HEK293 (cell line): ENCODE data around the gene PTGES3L.
A peak's percentile ranks its signal among the peaks of the same experiment; 100 is the strongest.

ENCODE experiments used
- CTCF ChIA-PET: fragments of 350-600 bp; formaldehyde crosslinking; extraction: SDS; loops from one replicate; lab custom pipeline; 2021; ENCODE audit warnings: antibody characterized with exemption; lab: Yijun Ruan, JAX
- POLR2A ChIA-PET: fragments of 300-600 bp; formaldehyde crosslinking; extraction: SDS; loops from one replicate; lab custom pipeline; 2020; ENCODE audit warnings: antibody characterized with exemption, inconsistent platforms; lab: Yijun Ruan, JAX
- H3K27ac ChIP-seq: fragments of 200-500 bp; sonication (Bioruptor generic); 2 replicates; pipeline ENCODE4 v1.5.1; 2014; ENCODE audit warnings: low read depth, low read length, control low read depth, inconsistent platforms; ENCODE audit errors: extremely low read depth
- H3K36me3 ChIP-seq, 2 experiments: fragments of 200-500 bp in 1 of 2; sonication (Bioruptor generic) in 1 of 2; 1 replicate in 1 of 2; 2 replicates in 1 of 2; pipeline ENCODE4 v1.5.1; 2014 to 2017; ENCODE audit warnings: inconsistent platforms in 2 of 2, low read length in 2 of 2; ENCODE audit not compliant: control insufficient read depth in 2 of 2, insufficient read depth in 1 of 2
- H3K4me1 ChIP-seq: fragments of 200-500 bp; sonication (Bioruptor generic); 2 replicates; pipeline ENCODE4 v1.5.1; 2014; ENCODE audit warnings: mild to moderate bottlenecking, low read length, inconsistent platforms; ENCODE audit not compliant: control insufficient read depth, insufficient read depth
- H3K4me3 ChIP-seq: 2 replicates; pipeline ENCODE4 v1.5.1; 2011; ENCODE audit warnings: low read depth, mild to moderate bottlenecking, control low read depth, low read length, moderate library complexity
- H3K9me3 ChIP-seq: fragments of 200-500 bp; sonication (Bioruptor generic); 2 replicates; pipeline ENCODE4 v1.5.1; 2014; ENCODE audit warnings: low read depth, low read length, inconsistent platforms; ENCODE audit not compliant: control insufficient read depth, insufficient read depth
- HOXD13 ChIP-seq: sonication (generic); formaldehyde crosslinking; IDR thresholded peaks from 2 replicates; pipeline ENCODE4 v1.8.0; 2022; ENCODE audit warnings: missing genetic modification reagents, borderline replicate concordance
- IKZF3 ChIP-seq: fragments of 450-650 bp; IDR thresholded peaks from 2 replicates; pipeline ENCODE4 v1.5.0; 2018; ENCODE audit warnings: missing biosample characterization, mild to moderate bottlenecking, missing genetic modification characterization, moderate library complexity
- KLF8 ChIP-seq: fragments of 450-650 bp; formaldehyde crosslinking; IDR thresholded peaks from 2 replicates; pipeline ENCODE4 v1.5.1; 2016; ENCODE audit warnings: missing biosample characterization, missing genetic modification characterization
- SCRT2 ChIP-seq: fragments of 450-650 bp; formaldehyde crosslinking; IDR thresholded peaks from 2 replicates; pipeline ENCODE4 v1.5.1; 2016; ENCODE audit warnings: missing biosample characterization, missing genetic modification characterization
- SP3 ChIP-seq: fragments of 450-650 bp; formaldehyde crosslinking; IDR thresholded peaks from 2 replicates; pipeline ENCODE4 v1.5.1; 2016; ENCODE audit warnings: missing biosample characterization, missing genetic modification characterization
- SP7 ChIP-seq: fragments of 450-650 bp; formaldehyde crosslinking; IDR thresholded peaks from 2 replicates; pipeline ENCODE4 v1.5.1; 2016; ENCODE audit warnings: missing biosample characterization, missing genetic modification characterization
- ZFP37 ChIP-seq: fragments of 450-650 bp; formaldehyde crosslinking; IDR thresholded peaks from 2 replicates; pipeline ENCODE4 v1.5.1; 2016; ENCODE audit warnings: missing biosample characterization, missing genetic modification characterization
- ZFP69B ChIP-seq: fragments of 450-650 bp; formaldehyde crosslinking; IDR thresholded peaks from 2 replicates; pipeline ENCODE4 v1.5.1; 2016; ENCODE audit warnings: missing biosample characterization, missing genetic modification characterization
- ZNF121 ChIP-seq: fragments of 450-650 bp; formaldehyde crosslinking; IDR thresholded peaks from 2 replicates; pipeline ENCODE4 v1.5.1; 2016; ENCODE audit warnings: missing biosample characterization, missing genetic modification characterization
- ZNF311 ChIP-seq: fragments of 450-650 bp; formaldehyde crosslinking; IDR thresholded peaks from 2 replicates; pipeline ENCODE4 v1.5.1; 2017; ENCODE audit warnings: missing biosample characterization, missing genetic modification characterization, borderline replicate concordance
- ZNF433 ChIP-seq: fragments of 450-650 bp; formaldehyde crosslinking; IDR thresholded peaks from 2 replicates; pipeline ENCODE4 v1.5.1; 2016; ENCODE audit warnings: missing biosample characterization, missing genetic modification characterization, low read depth
- ZNF510 ChIP-seq: fragments of 450-650 bp; formaldehyde crosslinking; IDR thresholded peaks from 2 replicates; pipeline ENCODE4 v1.5.1; 2018; ENCODE audit warnings: mild to moderate bottlenecking, missing genetic modification characterization, missing biosample characterization; ENCODE audit not compliant: insufficient replicate concordance
- ZNF585B ChIP-seq: fragments of 450-650 bp; formaldehyde crosslinking; IDR thresholded peaks from 2 replicates; pipeline ENCODE4 v1.5.1; 2016; ENCODE audit warnings: missing biosample characterization, missing genetic modification characterization
- ZNF610 ChIP-seq: fragments of 450-650 bp; formaldehyde crosslinking; IDR thresholded peaks from 2 replicates; pipeline ENCODE4 v1.5.1; 2016; ENCODE audit warnings: missing biosample characterization, missing genetic modification characterization, borderline replicate concordance
- ZNF623 ChIP-seq: fragments of 450-650 bp; formaldehyde crosslinking; IDR thresholded peaks from 2 replicates; pipeline ENCODE4 v1.5.1; 2016; ENCODE audit warnings: missing biosample characterization, missing genetic modification characterization
- ZNF654 ChIP-seq: fragments of 450-650 bp; formaldehyde crosslinking; IDR thresholded peaks from 2 replicates; pipeline ENCODE4 v1.5.1; 2016; ENCODE audit warnings: low read depth, missing biosample characterization, missing genetic modification characterization
- ZNF76 ChIP-seq: fragments of 450-650 bp; formaldehyde crosslinking; IDR thresholded peaks from 2 replicates; pipeline ENCODE4; 2016; ENCODE audit warnings: low read depth, missing biosample characterization, missing genetic modification characterization, borderline replicate concordance
- ZNF777 ChIP-seq: fragments of 450-650 bp; formaldehyde crosslinking; IDR thresholded peaks from 2 replicates; pipeline ENCODE4 v1.5.1; 2017; ENCODE audit warnings: missing biosample characterization, missing genetic modification characterization, borderline replicate concordance
- ZNF785 ChIP-seq: fragments of 450-650 bp; formaldehyde crosslinking; IDR thresholded peaks from 2 replicates; pipeline ENCODE4 v1.5.1; 2016; ENCODE audit warnings: missing biosample characterization, missing genetic modification characterization
- ZNF792 ChIP-seq: fragments of 450-650 bp; formaldehyde crosslinking; IDR thresholded peaks from 2 replicates; pipeline ENCODE4 v1.5.1; 2016; ENCODE audit warnings: missing biosample characterization, missing genetic modification characterization
- ZSCAN16 ChIP-seq: fragments of 450-650 bp; formaldehyde crosslinking; IDR thresholded peaks from 2 replicates; pipeline ENCODE4 v1.5.1; 2016; ENCODE audit warnings: missing biosample characterization, missing genetic modification characterization
- ZSCAN30 ChIP-seq: fragments of 450-650 bp; IDR thresholded peaks from 2 replicates; pipeline ENCODE4 v1.5.1; 2018; ENCODE audit warnings: missing biosample characterization, mild to moderate bottlenecking, missing genetic modification characterization, moderate library complexity
- TF ChIP-seq, protein P1 (sequence below): fragments of 450-650 bp; formaldehyde crosslinking; IDR thresholded peaks from 2 replicates; pipeline ENCODE4 v1.5.1; 2017; ENCODE audit warnings: missing biosample characterization, mild to moderate bottlenecking, missing genetic modification characterization, moderate library complexity
- TF ChIP-seq, protein P2 (sequence below): fragments of 450-650 bp; formaldehyde crosslinking; IDR thresholded peaks from 2 replicates; pipeline ENCODE4 v1.5.1; 2017; ENCODE audit warnings: missing biosample characterization, missing genetic modification characterization
- TF ChIP-seq, protein P3 (sequence below): fragments of 450-650 bp; formaldehyde crosslinking; IDR thresholded peaks from 2 replicates; pipeline ENCODE4 v1.5.1; 2016; ENCODE audit warnings: missing biosample characterization, missing genetic modification characterization, borderline replicate concordance
- TF ChIP-seq, protein P4 (sequence below): fragments of 450-650 bp; formaldehyde crosslinking; IDR thresholded peaks from 2 replicates; pipeline ENCODE4 v1.5.1; 2016; ENCODE audit warnings: missing biosample characterization, missing genetic modification characterization

The PTGES3L gene

DNA sequence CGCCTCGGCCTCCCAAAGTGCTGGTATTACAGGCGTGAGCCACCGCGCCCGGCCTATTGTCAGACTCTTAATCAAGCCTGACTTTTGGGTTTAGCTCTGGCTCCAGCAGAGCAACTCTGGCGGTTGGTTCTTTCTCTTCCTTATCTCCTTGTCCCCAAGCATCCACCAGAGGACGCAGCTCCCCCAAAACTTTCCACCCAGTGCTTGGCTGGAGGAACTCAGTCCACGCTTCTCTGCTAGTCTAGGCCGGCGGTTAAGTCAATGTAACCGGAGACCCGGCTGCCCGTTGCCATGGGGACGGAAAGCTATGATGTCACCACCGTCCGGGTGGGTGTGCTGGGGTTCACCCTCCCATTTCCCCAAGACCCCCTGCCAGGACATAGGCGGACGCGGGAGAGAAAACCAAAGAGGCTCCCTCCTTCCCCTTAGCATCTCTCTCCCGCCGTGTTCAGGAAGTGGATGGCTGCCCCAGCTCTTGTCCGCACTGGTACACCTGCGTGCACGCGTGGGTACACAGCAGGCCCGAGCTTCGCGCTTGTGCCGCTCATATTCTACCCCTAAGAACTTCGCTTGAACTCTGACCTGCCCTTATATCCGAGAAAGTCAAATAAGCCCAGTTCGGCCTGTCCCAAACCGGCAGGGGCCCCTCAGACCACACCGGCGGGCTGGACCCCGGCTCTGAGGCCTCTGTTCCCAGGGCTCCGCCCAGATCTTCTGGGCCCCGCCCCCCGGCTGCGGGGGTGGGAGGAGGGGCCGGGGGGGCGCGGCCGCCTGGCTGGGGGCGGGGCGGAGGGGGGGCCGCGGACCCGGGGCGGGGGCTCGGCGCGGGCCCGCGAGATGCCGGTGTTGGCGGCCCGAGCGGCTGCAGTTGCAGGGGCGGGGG is 44.8 kb upstream of the PTGES3L start, which contains the start of gene RND2:
Gene RND2, plus strand, starts transcription at position 825 of the 883 bp plus-strand sequence. CDS start 117 bp downstream, outside the sequence.
- ChIA-PET CTCF (interaction anchor here (0.6 to 1.7 kb wide), 17 partner anchors 10 to 459 kb away, joined by 3 to 8 read pairs (median 4); partner anchors contain the start of genes DHX8 and IFI35), POLR2A (interaction anchor here (0.7 to 1.4 kb wide), 14 partner anchors 9 to 374 kb away, joined by 3 to 23 read pairs (median 4); partner anchors contain the start of genes ARL4D, IFI35 and RPL27)
- H3K9me3 ChIP-seq: no peaks in the 10 kb centered on the region
- peaks cover 2% of the 10 kb centered on the region for H3K4me1 ChIP-seq
- H3K36me3 ChIP-seq: peaks cover 0 to 16% of the 10 kb centered on the region in 2 experiments; a peak in 1 of 3 replicates
- H3K27ac ChIP-seq: peak within 1 kb of the TSS; percentile 62
- H3K4me3 ChIP-seq: peak within 1 kb of the TSS; percentile 52
- TF ChIP-seq IKZF3 (peak; percentile 40; the same call in 1 of the 2 replicates), ZNF654 (tag by site-specific recombination) (peak; percentile 89), ZNF76 (tag by site-specific recombination) (peak; percentile 50; the same call in 1 of the 2 replicates), ZNF433 (tag by site-specific recombination) (no peak), ZNF121 (tag by site-specific recombination) (no peak), SP3 (tag by site-specific recombination) (peak; percentile 85), ZNF623 (tag by site-specific recombination) (no peak), ZFP69B (tag by site-specific recombination) (no peak), ZSCAN16 (tag by site-specific recombination) (no peak), ZNF792 (no peak), SP7 (peak; percentile 80), ZNF610 (tag by site-specific recombination) (peak; percentile 78; the same call in 1 of the 2 replicates), ZNF585B (tag by site-specific recombination) (no peak), ZSCAN30 (peak; percentile 76; the same call in 1 of the 2 replicates), KLF8 (tag by site-specific recombination) (peak; percentile 83), ZFP37 (peak; percentile 67; the same call in 1 of the 2 replicates), ZNF785 (tag by site-specific recombination) (no peak), SCRT2 (tag by site-specific recombination) (no peak), ZNF777 (tag by site-specific recombination) (no peak), ZNF311 (tag by site-specific recombination) (no peak), ZNF510 (tag by site-specific recombination) (no peak), HOXD13 (CRISPR knock-in tag) (no peak)
- TF ChIP-seq, protein P1, sequence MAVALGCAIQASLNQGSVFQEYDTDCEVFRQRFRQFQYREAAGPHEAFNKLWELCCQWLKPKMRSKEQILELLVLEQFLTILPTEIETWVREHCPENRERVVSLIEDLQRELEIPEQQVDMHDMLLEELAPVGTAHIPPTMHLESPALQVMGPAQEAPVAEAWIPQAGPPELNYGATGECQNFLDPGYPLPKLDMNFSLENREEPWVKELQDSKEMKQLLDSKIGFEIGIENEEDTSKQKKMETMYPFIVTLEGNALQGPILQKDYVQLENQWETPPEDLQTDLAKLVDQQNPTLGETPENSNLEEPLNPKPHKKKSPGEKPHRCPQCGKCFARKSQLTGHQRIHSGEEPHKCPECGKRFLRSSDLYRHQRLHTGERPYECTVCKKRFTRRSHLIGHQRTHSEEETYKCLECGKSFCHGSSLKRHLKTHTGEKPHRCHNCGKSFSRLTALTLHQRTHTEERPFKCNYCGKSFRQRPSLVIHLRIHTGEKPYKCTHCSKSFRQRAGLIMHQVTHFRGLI (tag by site-specific recombination): 0 out of 2 replicates have a peak, but pooled peaks have one; percentile 15
- TF ChIP-seq, protein P2, sequence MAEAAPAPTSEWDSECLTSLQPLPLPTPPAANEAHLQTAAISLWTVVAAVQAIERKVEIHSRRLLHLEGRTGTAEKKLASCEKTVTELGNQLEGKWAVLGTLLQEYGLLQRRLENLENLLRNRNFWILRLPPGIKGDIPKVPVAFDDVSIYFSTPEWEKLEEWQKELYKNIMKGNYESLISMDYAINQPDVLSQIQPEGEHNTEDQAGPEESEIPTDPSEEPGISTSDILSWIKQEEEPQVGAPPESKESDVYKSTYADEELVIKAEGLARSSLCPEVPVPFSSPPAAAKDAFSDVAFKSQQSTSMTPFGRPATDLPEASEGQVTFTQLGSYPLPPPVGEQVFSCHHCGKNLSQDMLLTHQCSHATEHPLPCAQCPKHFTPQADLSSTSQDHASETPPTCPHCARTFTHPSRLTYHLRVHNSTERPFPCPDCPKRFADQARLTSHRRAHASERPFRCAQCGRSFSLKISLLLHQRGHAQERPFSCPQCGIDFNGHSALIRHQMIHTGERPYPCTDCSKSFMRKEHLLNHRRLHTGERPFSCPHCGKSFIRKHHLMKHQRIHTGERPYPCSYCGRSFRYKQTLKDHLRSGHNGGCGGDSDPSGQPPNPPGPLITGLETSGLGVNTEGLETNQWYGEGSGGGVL: peak; percentile 65; the same call in 1 of the 2 replicates
- TF ChIP-seq, protein P3, sequence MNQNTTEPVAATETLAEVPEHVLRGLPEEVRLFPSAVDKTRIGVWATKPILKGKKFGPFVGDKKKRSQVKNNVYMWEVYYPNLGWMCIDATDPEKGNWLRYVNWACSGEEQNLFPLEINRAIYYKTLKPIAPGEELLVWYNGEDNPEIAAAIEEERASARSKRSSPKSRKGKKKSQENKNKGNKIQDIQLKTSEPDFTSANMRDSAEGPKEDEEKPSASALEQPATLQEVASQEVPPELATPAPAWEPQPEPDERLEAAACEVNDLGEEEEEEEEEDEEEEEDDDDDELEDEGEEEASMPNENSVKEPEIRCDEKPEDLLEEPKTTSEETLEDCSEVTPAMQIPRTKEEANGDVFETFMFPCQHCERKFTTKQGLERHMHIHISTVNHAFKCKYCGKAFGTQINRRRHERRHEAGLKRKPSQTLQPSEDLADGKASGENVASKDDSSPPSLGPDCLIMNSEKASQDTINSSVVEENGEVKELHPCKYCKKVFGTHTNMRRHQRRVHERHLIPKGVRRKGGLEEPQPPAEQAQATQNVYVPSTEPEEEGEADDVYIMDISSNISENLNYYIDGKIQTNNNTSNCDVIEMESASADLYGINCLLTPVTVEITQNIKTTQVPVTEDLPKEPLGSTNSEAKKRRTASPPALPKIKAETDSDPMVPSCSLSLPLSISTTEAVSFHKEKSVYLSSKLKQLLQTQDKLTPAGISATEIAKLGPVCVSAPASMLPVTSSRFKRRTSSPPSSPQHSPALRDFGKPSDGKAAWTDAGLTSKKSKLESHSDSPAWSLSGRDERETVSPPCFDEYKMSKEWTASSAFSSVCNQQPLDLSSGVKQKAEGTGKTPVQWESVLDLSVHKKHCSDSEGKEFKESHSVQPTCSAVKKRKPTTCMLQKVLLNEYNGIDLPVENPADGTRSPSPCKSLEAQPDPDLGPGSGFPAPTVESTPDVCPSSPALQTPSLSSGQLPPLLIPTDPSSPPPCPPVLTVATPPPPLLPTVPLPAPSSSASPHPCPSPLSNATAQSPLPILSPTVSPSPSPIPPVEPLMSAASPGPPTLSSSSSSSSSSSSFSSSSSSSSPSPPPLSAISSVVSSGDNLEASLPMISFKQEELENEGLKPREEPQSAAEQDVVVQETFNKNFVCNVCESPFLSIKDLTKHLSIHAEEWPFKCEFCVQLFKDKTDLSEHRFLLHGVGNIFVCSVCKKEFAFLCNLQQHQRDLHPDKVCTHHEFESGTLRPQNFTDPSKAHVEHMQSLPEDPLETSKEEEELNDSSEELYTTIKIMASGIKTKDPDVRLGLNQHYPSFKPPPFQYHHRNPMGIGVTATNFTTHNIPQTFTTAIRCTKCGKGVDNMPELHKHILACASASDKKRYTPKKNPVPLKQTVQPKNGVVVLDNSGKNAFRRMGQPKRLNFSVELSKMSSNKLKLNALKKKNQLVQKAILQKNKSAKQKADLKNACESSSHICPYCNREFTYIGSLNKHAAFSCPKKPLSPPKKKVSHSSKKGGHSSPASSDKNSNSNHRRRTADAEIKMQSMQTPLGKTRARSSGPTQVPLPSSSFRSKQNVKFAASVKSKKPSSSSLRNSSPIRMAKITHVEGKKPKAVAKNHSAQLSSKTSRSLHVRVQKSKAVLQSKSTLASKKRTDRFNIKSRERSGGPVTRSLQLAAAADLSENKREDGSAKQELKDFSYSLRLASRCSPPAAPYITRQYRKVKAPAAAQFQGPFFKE: no peak
- TF ChIP-seq, protein P4, sequence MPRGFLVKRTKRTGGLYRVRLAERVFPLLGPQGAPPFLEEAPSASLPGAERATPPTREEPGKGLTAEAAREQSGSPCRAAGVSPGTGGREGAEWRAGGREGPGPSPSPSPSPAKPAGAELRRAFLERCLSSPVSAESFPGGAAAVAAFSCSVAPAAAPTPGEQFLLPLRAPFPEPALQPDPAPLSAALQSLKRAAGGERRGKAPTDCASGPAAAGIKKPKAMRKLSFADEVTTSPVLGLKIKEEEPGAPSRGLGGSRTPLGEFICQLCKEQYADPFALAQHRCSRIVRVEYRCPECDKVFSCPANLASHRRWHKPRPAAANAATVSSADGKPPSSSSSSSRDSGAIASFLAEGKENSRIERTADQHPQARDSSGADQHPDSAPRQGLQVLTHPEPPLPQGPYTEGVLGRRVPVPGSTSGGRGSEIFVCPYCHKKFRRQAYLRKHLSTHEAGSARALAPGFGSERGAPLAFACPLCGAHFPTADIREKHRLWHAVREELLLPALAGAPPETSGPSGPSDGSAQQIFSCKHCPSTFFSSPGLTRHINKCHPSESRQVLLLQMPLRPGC (tag by site-specific recombination): 0 out of 2 replicates have a peak, but pooled peaks have one; percentile 24
